CD4-positive, alpha-beta T cell treated with Interleukin-15 for 4 hours (primary cell): ENCODE measurements around the gene SNX33.
"Not testable (repeated sequence)": the region's sequence is repeated elsewhere in the genome, so short reads cannot be mapped to it uniquely, and the experiment has no call there.

Experiments used
- DNase-seq: peaks from one replicate; pipeline ENCODE4 v3.0.0-alpha.2; 2020; ENCODE audit warnings: low spot score

SNX33 gene, protein sequence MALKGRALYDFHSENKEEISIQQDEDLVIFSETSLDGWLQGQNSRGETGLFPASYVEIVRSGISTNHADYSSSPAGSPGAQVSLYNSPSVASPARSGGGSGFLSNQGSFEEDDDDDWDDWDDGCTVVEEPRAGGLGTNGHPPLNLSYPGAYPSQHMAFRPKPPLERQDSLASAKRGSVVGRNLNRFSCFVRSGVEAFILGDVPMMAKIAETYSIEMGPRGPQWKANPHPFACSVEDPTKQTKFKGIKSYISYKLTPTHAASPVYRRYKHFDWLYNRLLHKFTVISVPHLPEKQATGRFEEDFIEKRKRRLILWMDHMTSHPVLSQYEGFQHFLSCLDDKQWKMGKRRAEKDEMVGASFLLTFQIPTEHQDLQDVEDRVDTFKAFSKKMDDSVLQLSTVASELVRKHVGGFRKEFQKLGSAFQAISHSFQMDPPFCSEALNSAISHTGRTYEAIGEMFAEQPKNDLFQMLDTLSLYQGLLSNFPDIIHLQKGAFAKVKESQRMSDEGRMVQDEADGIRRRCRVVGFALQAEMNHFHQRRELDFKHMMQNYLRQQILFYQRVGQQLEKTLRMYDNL

DNA sequence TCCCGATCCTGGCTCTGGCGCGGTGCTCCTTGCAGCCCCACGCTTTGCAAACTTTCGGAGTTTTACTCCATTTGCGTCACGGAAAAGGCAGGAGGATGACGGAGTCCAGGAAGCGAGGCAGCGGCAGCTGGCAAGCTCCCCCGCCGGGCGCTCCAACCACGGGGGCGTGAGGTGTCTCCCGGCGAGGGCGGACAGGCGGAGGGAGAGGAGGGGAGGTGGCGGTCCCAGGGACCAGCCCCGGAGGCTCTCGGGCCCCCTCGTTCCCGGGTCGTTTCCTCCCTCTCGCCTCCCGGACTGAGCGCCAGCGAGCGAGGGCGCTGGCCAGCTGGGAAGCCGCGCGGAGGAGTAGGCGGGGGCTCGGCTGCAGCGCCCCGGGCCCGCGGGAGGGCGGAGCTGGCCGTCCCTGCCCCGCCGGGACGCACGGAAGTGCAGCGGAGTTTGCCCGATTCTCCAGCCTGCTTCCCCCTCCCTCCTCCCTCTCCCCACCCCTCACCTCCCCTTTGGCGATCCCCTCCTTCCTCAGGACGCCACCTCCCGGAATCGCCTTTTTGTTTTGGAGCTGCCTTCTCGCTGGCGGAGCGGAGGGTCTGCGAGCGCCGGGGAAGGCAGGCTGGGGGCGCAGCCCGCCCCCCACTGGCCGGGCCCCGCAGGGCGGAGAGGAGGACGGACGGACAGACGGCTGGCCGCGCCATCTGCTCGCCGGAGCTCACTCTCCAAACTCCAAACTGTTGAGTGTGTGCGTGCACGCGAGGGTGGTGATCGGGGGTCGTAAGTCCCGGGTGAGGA lies at the start of gene SNX33:
Gene SNX33 (plus strand): TSS at position 543 of the 786 bp plus-strand sequence. CDS start 1,191 bp downstream, outside the sequence.
- peak; percentile 33 for DNase-seq

GRCh38 chr15:75598361-75598760 lies 49.4 kb upstream of the SNX33 start:
- DNase-seq = no peak

DNA sequence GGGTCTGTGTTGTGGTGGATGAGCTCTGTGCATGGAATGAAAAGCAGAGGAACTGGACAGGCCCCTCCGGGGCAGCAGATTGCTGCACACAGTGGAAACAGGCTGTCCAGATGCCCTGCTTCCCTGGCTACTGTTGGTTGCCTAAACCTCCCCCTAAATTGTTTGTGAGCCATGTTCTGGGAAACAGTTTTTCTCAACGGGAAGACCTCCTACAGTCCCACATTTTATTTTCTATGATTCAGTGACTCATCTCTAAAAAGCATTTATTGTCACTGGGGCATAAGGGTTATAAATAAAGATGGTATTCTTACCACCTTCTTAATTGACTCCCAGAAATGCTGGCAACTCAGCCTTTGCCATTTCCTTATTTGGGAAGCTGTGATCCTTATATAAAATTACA lies 48.3 kb upstream of the SNX33 start:
- no peak for DNase-seq

DNA sequence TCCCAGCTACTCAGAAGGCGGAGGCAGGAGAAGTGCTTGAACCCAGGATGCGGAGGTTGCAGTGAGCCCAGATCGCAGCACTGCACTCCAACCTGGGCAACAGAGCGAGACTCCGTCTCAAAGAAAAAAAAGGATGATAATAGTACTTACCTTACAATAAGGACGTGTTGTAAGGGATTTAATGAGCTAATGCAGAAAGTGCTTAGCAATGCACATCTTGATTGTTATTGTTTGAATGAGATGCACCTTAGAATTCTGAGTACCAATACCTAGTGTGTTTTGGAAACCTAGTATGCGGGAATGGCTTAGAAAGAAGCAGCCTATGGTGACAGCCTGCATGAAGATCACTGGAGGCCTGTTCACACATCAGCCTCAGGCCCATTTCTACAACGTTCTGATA lies 41.7 kb upstream of the SNX33 start:
- DNase-seq = no peak

DNA sequence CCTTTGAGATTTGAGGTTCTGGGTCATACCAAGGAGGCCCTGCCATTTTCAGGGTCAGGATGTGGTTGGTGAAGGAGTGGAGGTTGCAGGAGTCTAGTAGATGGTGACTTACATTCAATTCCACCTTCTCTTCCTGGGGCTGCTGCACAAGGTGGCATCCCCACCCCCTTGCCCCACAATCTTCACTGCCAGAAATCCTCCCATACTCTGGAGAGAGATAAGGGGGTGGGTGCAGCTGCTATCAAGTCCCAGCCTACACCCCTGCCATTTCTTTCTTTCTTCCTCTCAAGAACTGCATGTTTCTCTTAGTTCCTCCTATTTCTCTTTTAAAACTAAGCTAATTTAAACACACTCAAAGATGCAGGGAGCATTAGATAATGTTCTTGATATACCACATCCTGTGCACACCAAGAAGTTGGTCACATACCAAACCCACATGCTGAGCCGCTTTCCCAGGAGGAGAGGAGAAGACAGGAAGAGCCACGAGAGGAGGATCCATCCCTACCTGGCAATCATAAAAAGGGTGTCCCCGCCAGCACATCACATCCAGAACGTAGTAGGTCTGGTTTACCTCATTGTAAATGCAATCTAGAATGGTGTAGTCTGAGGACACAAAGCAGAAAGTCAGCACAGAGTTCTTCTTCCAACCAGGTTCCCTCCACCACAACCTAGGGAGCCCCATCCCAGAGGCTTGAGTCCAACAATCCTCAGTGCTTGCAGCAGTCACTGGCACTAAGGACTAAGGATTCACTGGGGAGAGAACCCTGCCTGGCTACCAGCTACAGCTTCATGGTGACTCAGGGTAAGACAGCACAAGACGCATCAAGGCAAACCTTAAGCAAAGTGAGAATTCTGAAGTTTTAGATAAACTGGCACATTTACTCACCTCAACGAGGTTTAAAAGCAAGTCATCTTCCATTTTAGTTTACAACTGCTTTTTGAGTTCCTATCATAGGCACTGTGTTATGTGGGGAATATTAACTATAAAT lies 40.7 kb upstream of the SNX33 start:
- DNase-seq = peak; percentile 30

DNA sequence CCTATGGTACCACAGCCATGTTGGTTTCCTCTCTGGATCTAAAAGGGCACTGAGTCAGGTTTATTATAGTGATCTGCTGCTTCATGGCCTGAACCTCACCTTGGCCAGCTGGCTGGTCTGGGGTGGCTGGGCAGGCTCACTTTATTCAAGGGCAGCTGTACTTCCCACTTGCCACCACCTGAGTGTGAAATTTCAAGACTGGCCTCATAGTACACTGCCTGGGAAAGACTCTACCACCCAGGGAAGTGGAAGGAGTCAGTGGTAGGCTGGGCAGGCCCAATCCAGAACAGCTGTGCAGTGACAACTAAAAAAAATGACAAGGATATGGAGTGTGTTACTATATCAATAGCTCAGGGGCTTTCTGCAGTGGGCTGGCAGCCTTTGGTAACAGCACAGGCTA lies 30.9 kb upstream of the SNX33 start:
- DNase-seq = no peak

DNA sequence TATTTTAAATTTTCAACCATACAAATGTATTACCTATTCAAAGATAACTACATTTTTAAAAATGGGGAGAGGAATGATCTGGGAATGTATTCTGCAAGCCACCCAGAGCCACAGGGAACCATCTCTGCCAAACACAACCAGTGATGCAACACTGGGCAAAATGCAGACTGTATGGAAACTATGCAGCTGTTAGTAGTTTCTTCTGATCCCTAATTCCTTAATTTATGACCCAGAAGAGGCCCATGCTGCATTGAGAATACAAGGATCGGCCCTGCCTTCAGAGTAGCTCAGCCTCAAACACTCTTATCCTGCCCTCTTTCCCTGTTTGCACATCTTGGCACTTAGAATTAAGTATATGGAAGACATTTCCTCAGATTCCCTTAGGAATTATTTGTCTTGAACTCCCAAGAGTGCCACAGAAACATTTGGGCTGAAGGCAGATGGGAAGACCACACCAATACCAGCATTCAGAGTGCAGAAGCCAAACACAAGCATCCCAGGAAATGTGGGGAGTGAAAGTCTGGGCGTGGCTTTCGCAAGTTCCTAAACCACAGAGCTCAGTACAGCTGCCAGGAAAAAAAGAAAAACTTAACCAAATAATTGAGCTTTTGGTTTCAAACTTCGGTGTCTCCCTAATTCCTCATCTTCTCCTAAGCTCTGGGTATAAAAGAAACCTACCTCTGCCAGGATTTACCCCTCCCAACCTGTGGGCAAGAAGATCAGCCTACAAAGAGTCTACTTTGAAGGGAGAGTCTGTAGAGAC lies 27.5 kb upstream of the SNX33 start:
- no peak for DNase-seq

- no peak for DNase-seq
Observed at GRCh38 chr15:75620841-75621391, 26.8 kb upstream of the SNX33 start.

DNA sequence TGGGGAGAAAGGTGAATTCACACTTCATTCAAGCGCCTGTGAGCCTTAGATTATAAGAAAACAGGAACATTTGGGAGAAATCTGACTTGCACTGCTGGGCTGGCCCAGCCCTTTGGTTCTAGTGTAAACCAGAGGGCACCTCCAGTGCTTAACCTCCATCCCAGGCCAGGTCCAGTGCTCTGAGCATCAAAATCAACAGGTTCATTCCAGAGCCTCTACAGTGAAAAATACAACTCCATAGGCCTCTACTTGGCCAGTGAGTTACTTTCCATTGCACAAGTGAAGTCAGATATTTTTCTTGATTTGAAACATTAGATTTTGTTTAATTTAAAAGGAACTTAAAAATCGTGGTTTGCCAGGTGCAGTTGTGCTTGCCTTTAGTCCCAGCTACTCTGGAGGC lies 25.2 kb upstream of the SNX33 start:
- no peak for DNase-seq

DNA sequence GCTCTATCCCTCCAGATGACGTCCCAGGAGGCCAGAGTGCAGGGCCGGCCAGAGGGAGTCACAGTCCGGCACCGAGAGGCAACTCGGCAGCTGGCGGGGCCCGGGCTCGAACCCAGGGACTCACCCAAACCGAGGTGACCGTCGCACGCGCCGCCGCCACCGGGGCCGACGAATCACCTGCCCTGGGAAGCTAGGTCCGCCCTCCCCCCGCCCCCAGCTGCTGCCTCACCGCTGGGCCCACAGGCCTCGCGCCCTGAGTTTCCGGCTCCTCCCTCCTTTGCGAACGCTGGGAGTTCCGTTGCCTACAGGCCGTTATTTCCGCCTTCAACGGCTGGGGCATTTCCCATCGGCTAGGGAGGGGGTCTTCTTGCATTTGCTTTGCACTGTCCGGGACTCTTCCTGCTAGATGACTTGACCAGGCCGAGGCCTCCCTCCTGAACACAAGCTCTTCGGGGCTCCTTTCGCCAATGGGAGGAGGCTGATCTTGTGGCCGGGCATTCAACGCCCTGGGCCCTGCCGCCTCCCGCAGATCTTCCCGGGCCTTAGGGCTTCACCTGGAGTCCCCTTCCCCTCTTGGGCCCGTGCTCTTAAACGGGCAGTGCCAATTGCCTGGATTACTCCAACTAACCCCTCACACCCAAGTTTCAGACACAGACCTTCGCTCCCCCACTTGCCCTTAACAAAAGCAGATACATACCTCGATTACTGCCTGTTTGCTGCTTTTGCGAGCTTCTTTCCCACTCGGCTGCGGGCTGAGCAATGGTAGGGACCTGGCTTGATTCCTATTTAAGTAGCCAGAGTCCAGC lies 22.0 kb upstream of the SNX33 start, which contains the start of gene SNUPN:
Gene SNUPN (minus strand): TSS at position 184 of the 806 bp plus-strand sequence. CDS start 4,674 bp downstream, outside the sequence.
- peak; percentile 92 for DNase-seq

- no peak for DNase-seq
Observed at GRCh38 chr15:75631935-75632334, 15.8 kb upstream of the SNX33 start.

- not testable (repeated sequence) for DNase-seq
Observed at GRCh38 chr15:75633922-75634321, 13.8 kb upstream of the SNX33 start.

- no peak for DNase-seq
Observed at GRCh38 chr15:75636026-75636425, 11.7 kb upstream of the SNX33 start.

- no peak for DNase-seq
Observed at GRCh38 chr15:75637245-75638009, 10.3 kb upstream of the SNX33 start.

GRCh38 chr15:75639191-75639708 lies 8.5 kb upstream of the SNX33 start:
- DNase-seq = peak; percentile 21

DNA sequence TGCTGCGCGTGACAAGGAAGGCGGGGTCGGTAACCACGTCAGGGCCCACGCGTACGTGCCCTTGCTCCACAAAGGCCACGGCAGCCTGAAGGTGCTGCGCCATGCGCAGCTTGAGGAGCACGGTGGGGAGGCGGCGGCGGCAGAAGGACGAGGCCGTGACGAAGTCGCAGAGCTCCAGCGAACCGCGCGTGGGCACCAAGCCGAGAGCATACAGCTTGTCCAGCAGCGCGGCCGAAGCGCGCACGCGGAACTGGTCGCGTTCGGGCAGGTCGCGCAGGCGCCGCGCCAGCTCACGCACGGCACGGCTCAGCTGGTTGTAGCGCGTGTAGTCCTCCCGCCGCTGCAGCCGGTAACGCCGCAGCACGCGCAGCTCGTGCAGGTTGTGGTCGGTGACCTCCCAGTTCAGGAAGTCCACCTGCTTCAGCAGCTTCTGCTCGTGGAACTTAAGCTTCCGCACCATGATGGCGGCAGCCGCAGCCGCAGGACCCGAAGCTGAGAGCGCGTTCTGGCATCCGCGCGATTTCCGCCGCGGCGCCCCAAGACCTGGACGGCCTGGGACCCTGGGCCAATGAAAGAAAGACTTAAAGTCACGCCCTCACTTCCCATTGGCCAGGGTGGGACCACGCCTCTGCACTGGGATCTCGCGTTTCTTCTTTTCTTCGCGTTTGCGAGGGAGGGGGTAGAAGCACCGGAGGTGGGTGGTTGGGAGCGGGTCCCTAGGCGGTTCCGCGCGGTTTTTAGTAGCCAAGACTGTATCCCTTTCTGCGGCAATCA lies 7.8 kb upstream of the SNX33 start, which contains the start of gene IMP3:
Gene IMP3 (minus strand): TSS at position 516 of the 774 bp plus-strand sequence. CDS start 56 bp downstream, at position 460.
- DNase-seq = peak; percentile 93

GRCh38 chr15:75640483-75641178 lies 7.1 kb upstream of the SNX33 start:
- peak; percentile 65 for DNase-seq
